ENCODE measurements around the gene MED12L. TPM values are rescaled to one million over a fixed set of nuclear protein-coding genes. Genes with fewer than 3 reads are reported as not detected.

The MED12L gene
- total RNA-seq, 6 donors from 2014 or later = 0.27 to 1.5 (median 0.31) TPM; not detected in 2

DNA sequence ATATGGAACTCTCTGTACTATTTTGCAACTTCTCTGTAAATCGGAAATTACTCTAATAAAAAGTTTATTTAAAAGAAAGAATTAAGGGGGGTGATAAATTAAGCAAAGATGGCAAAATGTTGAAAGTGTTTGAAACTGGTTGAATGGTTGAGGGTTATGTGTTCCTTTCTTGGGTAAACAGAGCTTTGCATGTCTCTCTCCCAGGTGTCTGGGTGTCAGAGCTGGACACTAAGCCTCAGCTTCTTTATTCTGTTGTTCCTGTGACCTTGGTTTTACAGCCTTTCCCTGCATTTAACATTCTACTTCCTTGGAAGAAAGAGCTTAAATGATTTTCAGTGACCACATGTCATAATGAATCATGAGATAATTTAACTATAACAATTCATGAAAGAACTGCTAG is 110.4 kb downstream of the MED12L start:
- DNase-seq = no peak
- 65 to 74% methylated on average over 1 of the region's 1 CpG for whole genome bisulfite sequencing, 2 donors
- ATAC-seq (ENCODE audit: low FRiP score in 2 of 2) = no peak
- H3K36me3 ChIP-seq = no peaks in the 10 kb centered on the region
- no peak overlapping the region for H3K4me3 ChIP-seq
- no peak for TF ChIP-seq POLR2A (IDR thresholded peaks at IDR 0.05)
- TF ChIP-seq, protein P1, sequence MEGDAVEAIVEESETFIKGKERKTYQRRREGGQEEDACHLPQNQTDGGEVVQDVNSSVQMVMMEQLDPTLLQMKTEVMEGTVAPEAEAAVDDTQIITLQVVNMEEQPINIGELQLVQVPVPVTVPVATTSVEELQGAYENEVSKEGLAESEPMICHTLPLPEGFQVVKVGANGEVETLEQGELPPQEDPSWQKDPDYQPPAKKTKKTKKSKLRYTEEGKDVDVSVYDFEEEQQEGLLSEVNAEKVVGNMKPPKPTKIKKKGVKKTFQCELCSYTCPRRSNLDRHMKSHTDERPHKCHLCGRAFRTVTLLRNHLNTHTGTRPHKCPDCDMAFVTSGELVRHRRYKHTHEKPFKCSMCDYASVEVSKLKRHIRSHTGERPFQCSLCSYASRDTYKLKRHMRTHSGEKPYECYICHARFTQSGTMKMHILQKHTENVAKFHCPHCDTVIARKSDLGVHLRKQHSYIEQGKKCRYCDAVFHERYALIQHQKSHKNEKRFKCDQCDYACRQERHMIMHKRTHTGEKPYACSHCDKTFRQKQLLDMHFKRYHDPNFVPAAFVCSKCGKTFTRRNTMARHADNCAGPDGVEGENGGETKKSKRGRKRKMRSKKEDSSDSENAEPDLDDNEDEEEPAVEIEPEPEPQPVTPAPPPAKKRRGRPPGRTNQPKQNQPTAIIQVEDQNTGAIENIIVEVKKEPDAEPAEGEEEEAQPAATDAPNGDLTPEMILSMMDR (IDR thresholded peaks at IDR 0.05) = no peak
- no peak for TF ChIP-seq POLR2AphosphoS5 (IDR thresholded peaks at IDR 0.05)
- TF ChIP-seq EP300 (IDR thresholded peaks at IDR 0.05) = no peak
- no peak overlapping the region for H3K27ac ChIP-seq
- H3K27me3 ChIP-seq = no peaks in the 10 kb centered on the region
- H3K9me3 ChIP-seq = no peaks in the 10 kb centered on the region
- no peaks in the 10 kb centered on the region for H3K4me1 ChIP-seq

DNA sequence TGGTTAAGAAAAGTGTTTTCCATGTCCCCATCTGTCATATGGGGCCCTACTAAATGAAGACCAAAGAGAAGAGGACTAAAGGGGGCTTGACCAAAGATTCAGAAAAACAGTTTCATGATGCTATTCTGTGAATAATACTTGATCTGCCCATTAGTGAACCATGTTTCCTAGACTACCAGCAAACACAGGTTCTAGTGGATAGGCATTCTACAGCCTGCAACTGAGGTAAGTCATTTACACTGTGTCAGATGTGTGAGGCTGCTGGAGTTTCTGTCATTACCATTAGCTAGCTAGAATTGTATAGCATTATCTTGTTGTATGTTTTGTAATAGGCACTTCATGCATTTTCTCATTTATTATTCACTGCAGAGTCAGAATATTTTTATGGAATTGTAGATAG is 111.0 kb downstream of the MED12L start:
- H3K4me3 ChIP-seq = no peak overlapping the region
- H3K4me1 ChIP-seq = no peaks in the 10 kb centered on the region
- ATAC-seq (ENCODE audit: low FRiP score in 2 of 2) (no peak), DNase-seq (no peak)
- H3K27me3 ChIP-seq = no peaks in the 10 kb centered on the region
- no peaks in the 10 kb centered on the region for H3K9me3 ChIP-seq
- no peak overlapping the region for H3K27ac ChIP-seq
- TF ChIP-seq POLR2AphosphoS5 (IDR thresholded peaks at IDR 0.05) = no peak
- TF ChIP-seq POLR2A (IDR thresholded peaks at IDR 0.05) = no peak
- no peak for TF ChIP-seq EP300 (IDR thresholded peaks at IDR 0.05)
- TF ChIP-seq, protein P1 (IDR thresholded peaks at IDR 0.05) = no peak
- H3K36me3 ChIP-seq = no peaks in the 10 kb centered on the region

DNA sequence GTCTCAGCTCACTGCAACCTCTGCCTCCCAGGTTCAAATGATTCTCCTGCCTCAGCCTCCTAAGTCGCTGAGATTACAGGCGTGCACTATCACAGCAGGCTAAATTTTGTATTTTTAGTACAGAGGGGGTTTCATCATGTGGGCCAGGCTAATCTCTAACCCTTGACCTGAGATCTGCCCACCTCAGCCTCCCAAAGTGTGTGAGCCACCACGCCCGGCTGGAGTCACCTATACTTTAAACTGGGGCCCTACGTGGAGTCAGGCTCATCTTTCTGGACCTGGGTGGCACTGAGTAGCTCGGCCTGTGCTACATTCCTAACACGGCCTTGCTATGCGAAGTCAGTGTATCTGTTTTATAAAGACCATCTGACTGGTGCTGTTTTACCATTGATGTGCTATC is 111.8 kb downstream of the MED12L start:
- no peak overlapping the region for H3K4me3 ChIP-seq
- no peaks in the 10 kb centered on the region for H3K27me3 ChIP-seq
- no peaks in the 10 kb centered on the region for H3K9me3 ChIP-seq
- H3K27ac ChIP-seq = no peak overlapping the region
- WGBS, 2 donors = 95% methylated on average over 8 of the region's 8 CpGs
- H3K36me3 ChIP-seq = no peaks in the 10 kb centered on the region
- no peak for DNase-seq
- H3K4me1 ChIP-seq = no peaks in the 10 kb centered on the region
- ATAC-seq (ENCODE audit: low FRiP score in 2 of 2) = no peak
- TF ChIP-seq POLR2AphosphoS5 (IDR thresholded peaks at IDR 0.05) (no peak), EP300 (IDR thresholded peaks at IDR 0.05) (no peak), POLR2A (IDR thresholded peaks at IDR 0.05) (no peak)
- TF ChIP-seq, protein P1 (IDR thresholded peaks at IDR 0.05) = no peak

DNA sequence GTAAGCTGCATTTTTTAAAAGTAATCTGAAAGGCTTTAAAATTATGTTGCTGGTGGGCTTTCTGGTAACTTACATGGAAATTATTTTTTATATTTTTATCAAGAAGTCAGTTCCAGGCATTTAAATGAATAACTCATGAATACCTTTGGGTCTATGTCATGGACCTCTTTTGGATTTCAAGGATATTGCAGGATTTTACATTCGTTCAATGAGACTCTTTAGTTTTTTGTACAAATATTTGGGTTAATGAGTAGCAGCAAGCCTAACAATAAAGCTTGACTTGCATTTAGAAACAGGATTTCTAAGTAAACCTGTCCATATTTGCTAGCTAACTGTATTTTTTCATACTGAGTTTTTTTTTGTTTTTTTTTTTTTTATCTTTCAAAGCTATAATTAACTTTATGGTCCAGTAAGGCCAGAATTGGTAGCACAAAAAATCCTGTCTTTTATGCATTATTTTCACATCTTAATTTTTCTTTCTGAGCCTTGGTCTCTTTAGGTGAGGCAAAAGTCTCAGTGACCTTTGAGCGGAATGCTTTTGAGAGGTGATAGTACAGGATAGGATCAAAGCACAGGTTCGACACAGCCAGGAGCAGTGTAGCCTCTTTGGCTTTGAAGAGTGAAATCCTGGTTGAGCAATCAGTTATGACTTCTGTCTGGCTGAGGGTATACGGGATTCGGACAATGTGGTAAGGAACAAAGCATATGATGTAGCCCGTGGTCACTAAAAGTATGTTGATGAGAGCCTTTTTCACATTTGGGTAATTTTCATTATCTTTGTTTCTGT is 112.7 kb downstream of the MED12L start:
- Histone ChIP-seq H3K27ac (no peak overlapping the region), H3K9me3 (no peaks in the 10 kb centered on the region), H3K27me3 (no peaks in the 10 kb centered on the region), H3K4me1 (no peaks in the 10 kb centered on the region), H3K4me3 (no peak overlapping the region), H3K36me3 (no peaks in the 10 kb centered on the region)
- ATAC-seq (ENCODE audit: low FRiP score in 2 of 2) (no peak), DNase-seq (no peak)
- TF ChIP-seq, protein P1 (IDR thresholded peaks at IDR 0.05) = no peak
- TF ChIP-seq POLR2AphosphoS5 (IDR thresholded peaks at IDR 0.05) = no peak
- no peak for TF ChIP-seq EP300 (IDR thresholded peaks at IDR 0.05)
- no peak for TF ChIP-seq POLR2A (IDR thresholded peaks at IDR 0.05)
- WGBS, 2 donors = 64 to 84% methylated on average over 6 of the region's 6 CpGs

DNA sequence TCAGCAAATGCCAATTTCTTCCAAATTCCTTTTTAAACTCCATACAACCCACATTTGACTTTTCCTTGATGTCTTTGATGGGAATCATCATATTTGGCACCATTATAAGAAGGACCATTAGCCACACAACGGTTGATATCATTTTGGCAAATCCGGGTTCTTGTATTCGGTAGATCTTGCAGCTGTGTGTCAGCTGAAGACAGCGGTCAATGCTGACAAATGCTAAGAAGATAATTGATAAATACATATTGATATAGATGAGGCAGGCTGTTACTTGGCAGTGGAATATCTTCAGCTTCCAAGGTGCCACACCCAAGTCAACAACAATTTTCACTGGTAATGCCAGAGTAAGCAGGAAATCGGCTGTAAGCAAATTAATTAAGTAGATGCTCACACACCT is 113.4 kb downstream of the MED12L start:
- no peak overlapping the region for H3K27ac ChIP-seq
- DNase-seq = no peak
- H3K36me3 ChIP-seq = no peaks in the 10 kb centered on the region
- H3K4me3 ChIP-seq = no peak overlapping the region
- ATAC-seq (ENCODE audit: low FRiP score in 2 of 2) = no peak
- no peaks in the 10 kb centered on the region for H3K4me1 ChIP-seq
- H3K9me3 ChIP-seq = no peaks in the 10 kb centered on the region
- no peaks in the 10 kb centered on the region for H3K27me3 ChIP-seq
- 88% methylated on average over 5 of the region's 5 CpGs for WGBS, 2 donors
- TF ChIP-seq POLR2AphosphoS5 (IDR thresholded peaks at IDR 0.05) = no peak
- TF ChIP-seq POLR2A (IDR thresholded peaks at IDR 0.05) = no peak
- TF ChIP-seq, protein P1 (IDR thresholded peaks at IDR 0.05) = no peak
- no peak for TF ChIP-seq EP300 (IDR thresholded peaks at IDR 0.05)

Measured in upper lobe of left lung (tissue), 6 donors.